Measurements from ENCODE around the gene TMEM126B. TPM values are rescaled to one million over a fixed set of nuclear protein-coding genes. Genes with fewer than 3 reads are reported as not detected.

The TMEM126B gene
- total RNA-seq, 1 experiment from 2014 or later: 50.4 TPM

DNA sequence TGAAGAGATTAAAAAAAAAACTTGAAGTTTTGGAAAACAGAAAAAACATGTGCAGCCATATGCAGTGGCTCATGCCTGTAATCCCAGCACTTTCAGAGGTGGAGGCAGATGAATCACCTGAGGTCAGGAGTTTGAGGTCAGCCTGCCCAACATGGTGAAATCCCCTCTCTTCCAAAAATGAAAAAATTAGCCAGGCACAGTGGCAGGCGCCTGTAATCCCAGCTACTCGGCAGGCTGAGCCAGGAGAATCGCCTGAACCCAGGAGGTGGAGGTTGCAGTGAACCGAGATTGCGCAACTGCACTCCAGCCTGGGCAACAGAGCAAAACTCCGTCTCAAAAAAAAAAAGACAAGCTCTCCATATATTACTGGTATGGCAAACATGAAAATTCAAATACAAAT lies 8.9 kb upstream of the TMEM126B start:
- no peak overlapping the region for H3K4me3 Mint-ChIP-seq (ENCODE audit: unreplicated experiment)
- no TSS peak for BruUV-seq (replicated peaks)
- TF ChIP-seq, protein P1, sequence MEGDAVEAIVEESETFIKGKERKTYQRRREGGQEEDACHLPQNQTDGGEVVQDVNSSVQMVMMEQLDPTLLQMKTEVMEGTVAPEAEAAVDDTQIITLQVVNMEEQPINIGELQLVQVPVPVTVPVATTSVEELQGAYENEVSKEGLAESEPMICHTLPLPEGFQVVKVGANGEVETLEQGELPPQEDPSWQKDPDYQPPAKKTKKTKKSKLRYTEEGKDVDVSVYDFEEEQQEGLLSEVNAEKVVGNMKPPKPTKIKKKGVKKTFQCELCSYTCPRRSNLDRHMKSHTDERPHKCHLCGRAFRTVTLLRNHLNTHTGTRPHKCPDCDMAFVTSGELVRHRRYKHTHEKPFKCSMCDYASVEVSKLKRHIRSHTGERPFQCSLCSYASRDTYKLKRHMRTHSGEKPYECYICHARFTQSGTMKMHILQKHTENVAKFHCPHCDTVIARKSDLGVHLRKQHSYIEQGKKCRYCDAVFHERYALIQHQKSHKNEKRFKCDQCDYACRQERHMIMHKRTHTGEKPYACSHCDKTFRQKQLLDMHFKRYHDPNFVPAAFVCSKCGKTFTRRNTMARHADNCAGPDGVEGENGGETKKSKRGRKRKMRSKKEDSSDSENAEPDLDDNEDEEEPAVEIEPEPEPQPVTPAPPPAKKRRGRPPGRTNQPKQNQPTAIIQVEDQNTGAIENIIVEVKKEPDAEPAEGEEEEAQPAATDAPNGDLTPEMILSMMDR (IDR thresholded peaks at IDR 0.05; ENCODE audit: unreplicated experiment): no peak
- ChIA-PET CTCF (interaction anchor here (0.6 kb wide), 1 partner anchor 1061 kb away, joined by 3 read pairs; no protein-coding TSS in a partner anchor), POLR2A (interaction anchor here (0.8 kb wide), 1 partner anchor 45 kb away, joined by 3 read pairs; the partner anchor contains the start of gene CREBZF)
- peak; percentile 15 for DNase-seq (ENCODE audit: unreplicated experiment)
- no peaks in the 10 kb centered on the region for H3K9me3 Mint-ChIP-seq (ENCODE audit: unreplicated experiment)
- H3K4me1 Mint-ChIP-seq (ENCODE audit: insufficient read depth, unreplicated experiment): no peaks in the 10 kb centered on the region
- H3K27ac Mint-ChIP-seq (ENCODE audit: low read depth, unreplicated experiment): no peak overlapping the region
- H3K27me3 Mint-ChIP-seq (ENCODE audit: insufficient read depth, unreplicated experiment): no peaks in the 10 kb centered on the region
- intact Hi-C loops (cut with micrococcal nuclease): no loop called here
- H3K36me3 Mint-ChIP-seq (ENCODE audit: insufficient read depth, unreplicated experiment): no peaks in the 10 kb centered on the region

DNA sequence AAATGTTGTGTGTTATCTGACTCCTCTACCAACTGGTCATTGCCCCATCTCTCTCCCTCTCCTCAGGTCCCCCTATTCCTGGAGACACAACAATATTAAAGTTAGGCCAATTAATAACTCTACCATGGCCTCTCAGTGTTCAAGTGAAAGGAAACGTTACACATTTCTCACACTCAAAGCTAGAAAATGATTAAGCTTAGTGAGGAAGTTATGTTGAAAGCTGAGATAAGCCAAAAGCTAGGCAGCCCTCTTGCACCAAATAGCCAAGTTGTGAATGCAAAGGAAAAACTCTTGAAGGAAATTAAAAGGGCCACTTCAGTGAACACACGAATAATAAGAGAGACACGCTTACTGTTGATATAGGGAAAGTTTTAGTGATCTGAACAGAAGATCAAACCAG lies 8.1 kb upstream of the TMEM126B start:
- TF ChIP-seq, protein P1 (IDR thresholded peaks at IDR 0.05; ENCODE audit: unreplicated experiment): no peak
- H3K27ac Mint-ChIP-seq (ENCODE audit: low read depth, unreplicated experiment): no peak overlapping the region
- intact Hi-C loops (cut with micrococcal nuclease): loop anchor here (10.0 kb wide), 1 partner anchor 205 kb away; no protein-coding TSS in a partner anchor
- no peak overlapping the region for H3K4me3 Mint-ChIP-seq (ENCODE audit: unreplicated experiment)
- ChIA-PET CTCF (interaction anchor here (1.0 kb wide), 1 partner anchor 12 kb away, joined by 3 read pairs; no protein-coding TSS in a partner anchor), POLR2A (interaction anchor here (0.6 to 1.0 kb wide), 2 partner anchors 27 to 208 kb away, joined by 4 read pairs; partner anchors contain the start of gene TMEM126A)
- DNase-seq (ENCODE audit: unreplicated experiment): no peak
- H3K36me3 Mint-ChIP-seq (ENCODE audit: insufficient read depth, unreplicated experiment): no peaks in the 10 kb centered on the region
- H3K4me1 Mint-ChIP-seq (ENCODE audit: insufficient read depth, unreplicated experiment): no peaks in the 10 kb centered on the region
- no peaks in the 10 kb centered on the region for H3K9me3 Mint-ChIP-seq (ENCODE audit: unreplicated experiment)
- no TSS peak for BruUV-seq (replicated peaks)
- H3K27me3 Mint-ChIP-seq (ENCODE audit: insufficient read depth, unreplicated experiment): no peaks in the 10 kb centered on the region

DNA sequence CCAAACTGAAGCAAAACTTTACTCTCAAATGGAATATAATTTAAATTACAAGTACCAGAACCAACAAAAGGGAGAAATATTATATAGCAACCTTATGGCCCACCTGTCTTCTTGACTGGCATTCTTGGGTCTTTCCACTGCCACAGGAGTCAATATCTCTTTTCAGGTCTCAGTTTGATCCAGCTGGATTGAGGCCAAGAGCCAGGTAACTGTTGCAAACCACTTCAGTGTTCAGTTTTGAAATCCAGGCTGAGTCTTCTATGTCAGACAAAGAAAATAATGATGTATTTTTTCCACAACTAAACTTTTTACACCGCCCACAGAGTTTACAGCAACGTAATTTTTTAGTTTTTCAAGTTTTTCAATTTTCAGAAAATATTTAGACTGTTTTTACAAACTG lies 1.9 kb upstream of the TMEM126B start:
- peak; percentile 9 for DNase-seq (ENCODE audit: unreplicated experiment)
- Mint-ChIP-seq H3K4me1 (ENCODE audit: insufficient read depth, unreplicated experiment) (peaks cover 14% of the 10 kb centered on the region), H3K27ac (ENCODE audit: low read depth, unreplicated experiment) (no peak overlapping the region), H3K4me3 (ENCODE audit: unreplicated experiment) (peak overlapping the region; percentile 92), H3K27me3 (ENCODE audit: insufficient read depth, unreplicated experiment) (no peaks in the 10 kb centered on the region), H3K36me3 (ENCODE audit: insufficient read depth, unreplicated experiment) (peaks cover 5% of the 10 kb centered on the region), H3K9me3 (ENCODE audit: unreplicated experiment) (no peaks in the 10 kb centered on the region)
- intact Hi-C loops (cut with micrococcal nuclease): loop anchor here (10.0 kb wide), 1 partner anchor 198 kb away; no protein-coding TSS in a partner anchor
- ChIA-PET POLR2A (interaction anchor here (0.6 to 7.6 kb wide), 9 partner anchors 9 to 260 kb away, joined by 3 to 152 read pairs (median 3); partner anchors contain the start of genes CREBZF and TMEM126A), CTCF (interaction anchor here (0.6 to 1.3 kb wide), 4 partner anchors 11 to 75 kb away, joined by 3 to 6 read pairs (median 4); partner anchors contain the start of gene TMEM126A)
- BruUV-seq (replicated peaks): no TSS peak
- TF ChIP-seq, protein P1 (IDR thresholded peaks at IDR 0.05; ENCODE audit: unreplicated experiment): no peak

DNA sequence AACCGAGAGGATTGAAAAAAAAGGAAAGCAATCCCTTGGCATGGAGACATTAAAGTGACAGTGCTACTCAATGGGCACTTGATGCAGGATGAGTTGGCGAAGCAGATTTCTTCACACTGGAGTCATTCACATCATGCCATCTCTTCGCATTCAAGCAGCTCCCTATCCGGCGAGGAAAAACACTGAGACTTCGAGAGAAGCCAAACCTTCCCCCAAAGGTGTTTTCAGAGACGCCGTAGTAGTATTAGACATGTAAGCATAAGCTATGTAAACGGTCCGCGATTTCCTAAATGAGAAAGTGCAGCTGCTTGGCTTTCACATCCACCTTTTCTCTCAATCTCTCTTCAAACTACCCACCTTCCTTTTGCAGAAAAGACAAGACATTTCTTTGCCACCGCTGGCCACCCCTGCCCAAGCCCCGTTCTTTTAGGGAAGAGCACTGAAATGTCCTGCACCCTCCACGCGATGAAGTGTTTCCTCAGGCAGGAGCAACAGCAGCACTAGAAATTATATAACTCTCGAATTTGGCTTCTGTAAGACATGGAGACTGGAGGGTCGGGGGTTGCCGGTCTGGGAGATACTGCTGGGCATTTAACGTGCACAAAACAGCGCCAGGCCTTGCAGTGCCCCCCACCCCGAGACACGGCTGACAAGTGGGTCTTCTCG lies 928 bp upstream of the TMEM126B start, which contains the start of gene DLG2:
Gene DLG2 (minus strand): TSS at position 13 of the 666 bp plus-strand sequence.
- TF ChIP-seq, protein P1 (IDR thresholded peaks at IDR 0.05; ENCODE audit: unreplicated experiment): no peak

More for the DNA sequence above, 928 bp upstream of the TMEM126B start, which contains the start of gene DLG2:
- TSS peak; percentile 62 for BruUV-seq (replicated peaks)
- peaks cover 14% of the 10 kb centered on the region for H3K4me1 Mint-ChIP-seq (ENCODE audit: insufficient read depth, unreplicated experiment)
- H3K36me3 Mint-ChIP-seq (ENCODE audit: insufficient read depth, unreplicated experiment): peaks cover 11% of the 10 kb centered on the region
- peak; percentile 27 for DNase-seq (ENCODE audit: unreplicated experiment)
- ChIA-PET POLR2A (interaction anchor here (0.6 to 7.6 kb wide), 22 partner anchors 10 to 967 kb away, joined by 3 to 152 read pairs (median 4); partner anchors contain the start of genes CREBZF, EED and TMEM126A), CTCF (interaction anchor here (0.6 to 1.2 kb wide), 6 partner anchors 20 to 829 kb away, joined by 3 to 4 read pairs (median 3); partner anchors contain the start of gene TMEM126A)
- intact Hi-C loops (cut with micrococcal nuclease): loop anchor here (10.0 kb wide), 1 partner anchor 197 kb away; no protein-coding TSS in a partner anchor
- H3K27me3 Mint-ChIP-seq (ENCODE audit: insufficient read depth, unreplicated experiment): no peaks in the 10 kb centered on the region
- peak within 1 kb of the TSS; percentile 96 for H3K27ac Mint-ChIP-seq (ENCODE audit: low read depth, unreplicated experiment)
- H3K4me3 Mint-ChIP-seq (ENCODE audit: unreplicated experiment): peak within 1 kb of the TSS; percentile 92
- H3K9me3 Mint-ChIP-seq (ENCODE audit: unreplicated experiment): no peaks in the 10 kb centered on the region

Measured in MCF 10A (cell line).